HG02642 (cell line): ENCODE data around the gene WFDC13.
"Not testable (repeated sequence)": the region's sequence is repeated elsewhere in the genome, so short reads cannot be mapped to it uniquely, and the experiment has no call there.

Source experiments
- ATAC-seq: cut with Tn5 transposase; IDR thresholded peaks from one replicate; pipeline ENCODE4 v1.9.1; 2021; ENCODE audit warnings: mild to moderate bottlenecking; ENCODE audit not compliant: unreplicated experiment, poor library complexity

Gene WFDC13

GRCh38 chr20:45701873-45702272, at the start of gene WFDC13:
Gene WFDC13, plus strand, starts transcription at chr20:45702038. Its CDS starts 86 bp downstream, at chr20:45702124.
- no peak for ATAC-seq

GRCh38 chr20:45657038-45657437, 44.8 kb upstream of the WFDC13 start:
- ATAC-seq, result not testable (repeated sequence)

GRCh38 chr20:45670139-45670538, 31.7 kb upstream of the WFDC13 start, which contains the start of gene WFDC11:
Gene WFDC11, minus strand, starts transcription at chr20:45670239. Its CDS starts 19,639 bp downstream, at chr20:45650600.
- ATAC-seq, result no peak

GRCh38 chr20:45672765-45673164, 29.1 kb upstream of the WFDC13 start:
- ATAC-seq, result no peak

GRCh38 chr20:45679650-45680049, 22.2 kb upstream of the WFDC13 start:
- ATAC-seq, result no peak

GRCh38 chr20:45685896-45686295, 15.9 kb upstream of the WFDC13 start:
- ATAC-seq, result no peak

GRCh38 chr20:45693346-45693745, 8.5 kb upstream of the WFDC13 start:
- ATAC-seq, result not testable (repeated sequence)

- ATAC-seq, result no peak
Measured at GRCh38 chr20:45695496-45695895, 6.3 kb upstream of the WFDC13 start.

- ATAC-seq, result no peak
Measured at GRCh38 chr20:45701104-45701503, 734 bp upstream of the WFDC13 start.

- ATAC-seq, result no peak
Measured at GRCh38 chr20:45704969-45705637, 3.3 kb downstream of the WFDC13 start, which contains the start of gene WFDC10B. Gene WFDC10B, minus strand, starts transcription at chr20:45705019. Its CDS starts 19,027 bp downstream, at chr20:45685992.

GRCh38 chr20:45716141-45716688, 14.4 kb downstream of the WFDC13 start:
- not testable (repeated sequence) for ATAC-seq

- no peak for ATAC-seq
Measured at GRCh38 chr20:45722047-45722446, 20.2 kb downstream of the WFDC13 start, which contains the start of gene SPINT4. Gene SPINT4, plus strand, starts transcription at chr20:45722347. Its CDS starts 21 bp downstream, at chr20:45722368.

- ATAC-seq, result no peak
Measured at GRCh38 chr20:45725134-45725533, 23.3 kb downstream of the WFDC13 start.

- ATAC-seq, result no peak
Measured at GRCh38 chr20:45727044-45727443, 25.2 kb downstream of the WFDC13 start.

GRCh38 chr20:45732199-45732598, 30.4 kb downstream of the WFDC13 start:
- no peak for ATAC-seq

- ATAC-seq, result no peak
Measured at GRCh38 chr20:45735552-45735951, 33.7 kb downstream of the WFDC13 start.

GRCh38 chr20:45735988-45736387, 34.1 kb downstream of the WFDC13 start:
- no peak for ATAC-seq

- ATAC-seq, result no peak
Measured at GRCh38 chr20:45742596-45742995, 40.8 kb downstream of the WFDC13 start.

- no peak for ATAC-seq
Measured at GRCh38 chr20:45745015-45745414, 43.2 kb downstream of the WFDC13 start.

GRCh38 chr20:45751721-45752120, 49.9 kb downstream of the WFDC13 start:
- ATAC-seq, result no peak

GRCh38 chr20:45752746-45753145, 50.9 kb downstream of the WFDC13 start:
- no peak for ATAC-seq

GRCh38 chr20:45758096-45758495, 56.3 kb downstream of the WFDC13 start:
- no peak for ATAC-seq
